GM19455 (cell line): ENCODE results near the gene AHCY.
"Not testable (repeated sequence)": the region's sequence is repeated elsewhere in the genome, so short reads cannot be mapped to it uniquely, and the experiment has no call there.

Source experiments
- ATAC-seq: cut with Tn5 transposase; IDR thresholded peaks from one replicate; pipeline ENCODE4 v1.9.1; 2021; ENCODE audit not compliant: unreplicated experiment

Gene AHCY

DNA sequence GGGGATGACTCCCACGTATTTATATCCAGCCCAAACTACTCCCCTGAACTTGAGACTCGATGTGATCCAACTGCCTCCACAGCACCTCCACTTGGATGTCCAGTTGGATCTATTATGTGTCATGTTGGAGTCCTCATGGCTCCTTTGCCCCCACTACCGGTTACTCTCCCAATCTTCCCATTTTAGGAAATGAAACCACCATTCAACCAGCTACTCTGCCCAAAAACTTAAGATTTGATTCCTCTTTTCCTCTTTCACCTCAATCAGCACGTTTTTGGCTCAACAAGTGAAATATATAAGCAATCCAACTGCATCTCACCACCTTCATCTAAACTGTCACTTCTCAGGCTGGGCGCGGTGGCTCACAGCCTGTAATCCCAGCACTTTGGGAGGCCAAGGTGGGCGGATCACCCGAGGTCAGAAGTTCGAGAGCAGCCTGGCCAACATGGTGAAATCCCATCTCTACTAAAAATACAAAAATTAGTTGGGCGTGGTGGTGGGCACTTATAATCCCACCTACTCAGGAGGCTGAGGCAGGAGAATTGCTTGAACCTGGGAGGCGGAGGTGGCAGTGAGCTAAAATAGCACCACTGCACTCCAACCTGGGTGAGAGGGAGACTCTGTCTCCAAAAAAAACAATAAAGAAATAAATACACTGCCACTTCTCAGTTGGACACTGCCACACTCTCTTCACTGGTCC, 3.4 kb downstream of the AHCY start:
- ATAC-seq, result no peak

DNA sequence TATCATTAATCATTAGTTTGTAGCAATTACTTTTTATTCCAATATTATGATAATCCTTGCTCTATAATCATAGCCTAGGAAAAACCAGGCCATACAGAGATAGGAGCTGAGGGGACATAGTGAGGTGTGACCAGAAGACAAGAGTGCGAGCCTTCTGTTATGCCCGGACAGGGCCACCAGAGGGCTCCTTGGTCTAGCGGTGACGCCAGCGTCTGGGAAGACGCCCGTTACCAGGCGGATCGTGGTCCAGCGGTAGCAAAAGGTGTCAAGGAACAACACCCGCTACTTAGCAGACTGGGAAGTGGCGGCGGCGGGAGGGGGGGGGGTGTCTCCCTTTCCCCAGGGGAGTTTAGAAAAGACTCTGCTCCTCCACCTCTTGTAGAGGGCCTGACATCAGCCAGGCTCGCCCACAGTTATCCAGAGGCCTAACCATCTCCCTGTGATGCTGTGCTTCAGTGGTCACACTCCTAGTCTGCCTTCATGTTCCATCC, 4.8 kb downstream of the AHCY start:
- ATAC-seq, result not testable (repeated sequence)

DNA sequence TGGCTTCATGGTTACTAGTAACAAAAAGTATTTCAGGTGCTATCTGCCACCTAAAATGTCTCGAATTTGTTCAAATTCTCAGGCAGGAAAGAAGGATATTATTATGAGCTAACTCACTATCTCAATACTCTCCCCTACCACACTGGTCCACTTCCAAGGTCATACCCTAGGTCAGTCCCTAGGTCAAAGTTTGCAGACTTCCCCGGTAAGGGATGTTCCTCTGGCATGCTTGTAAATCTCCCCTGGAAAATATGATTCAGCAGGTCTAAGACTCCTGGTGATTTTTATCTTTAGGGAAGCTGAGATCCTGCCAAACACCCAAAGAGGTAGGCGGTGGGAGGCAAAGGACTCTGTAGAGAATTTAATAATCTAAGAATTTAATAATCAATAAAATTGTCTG, 6.7 kb downstream of the AHCY start:
- ATAC-seq, result no peak

DNA sequence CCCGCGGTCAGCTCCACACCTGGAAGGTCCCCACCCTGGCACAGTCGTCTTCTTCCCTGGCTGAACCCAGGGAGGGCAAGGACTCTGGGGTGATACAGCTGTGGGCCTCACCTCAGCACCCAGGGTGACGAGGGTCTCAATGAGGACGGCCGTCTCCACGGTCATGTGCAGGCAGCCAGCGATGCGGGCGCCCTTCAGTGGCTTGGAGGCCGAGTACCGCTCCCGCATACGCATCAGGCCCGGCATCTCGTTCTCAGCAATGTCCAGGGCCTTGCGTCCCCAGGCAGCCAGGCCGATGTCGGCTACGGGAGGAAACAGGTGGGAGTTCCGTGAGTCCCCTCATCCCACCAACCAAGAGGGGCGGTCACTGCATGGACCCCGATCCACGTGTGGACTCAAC, 7.9 kb downstream of the AHCY start:
- no peak for ATAC-seq

DNA sequence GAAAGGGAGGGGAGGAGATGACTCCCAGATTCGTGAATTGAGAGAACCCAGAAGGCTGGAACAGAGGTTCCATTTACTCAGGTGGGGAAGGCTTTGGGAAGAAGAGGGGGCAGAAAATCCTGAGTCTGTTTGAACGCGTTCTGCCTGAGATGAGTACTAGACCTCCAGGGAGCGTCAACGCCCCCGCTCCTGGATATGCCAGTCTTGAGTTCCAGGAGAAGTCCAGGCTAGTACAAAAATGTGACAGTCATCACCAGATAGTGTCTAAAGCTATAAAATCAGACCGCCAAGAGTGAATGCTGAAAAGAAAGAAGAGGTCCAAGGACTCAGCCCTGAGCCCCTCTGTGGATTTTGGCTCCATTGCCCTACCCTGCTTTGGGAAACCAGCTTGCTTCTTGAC, 8.6 kb downstream of the AHCY start:
- no peak for ATAC-seq

DNA sequence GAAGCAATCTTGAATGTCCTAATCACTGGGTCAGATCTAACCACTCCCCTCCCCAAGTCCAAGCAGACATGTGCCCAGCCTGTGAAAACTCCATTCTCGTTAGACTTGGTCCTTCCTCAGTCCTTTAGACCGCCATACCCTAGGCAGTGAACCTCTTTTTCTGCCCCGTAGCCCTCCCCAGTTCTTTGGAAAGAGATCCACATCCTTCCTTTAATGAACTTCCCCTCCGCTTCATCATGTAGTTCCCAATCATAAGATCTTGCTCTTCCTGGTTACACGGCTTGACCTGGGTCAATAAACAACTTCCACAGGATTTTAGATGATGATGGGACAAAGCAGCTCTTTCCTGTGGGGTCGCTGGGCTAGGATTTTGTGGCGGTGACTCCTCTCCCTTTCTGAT, 9.6 kb downstream of the AHCY start:
- no peak for ATAC-seq

DNA sequence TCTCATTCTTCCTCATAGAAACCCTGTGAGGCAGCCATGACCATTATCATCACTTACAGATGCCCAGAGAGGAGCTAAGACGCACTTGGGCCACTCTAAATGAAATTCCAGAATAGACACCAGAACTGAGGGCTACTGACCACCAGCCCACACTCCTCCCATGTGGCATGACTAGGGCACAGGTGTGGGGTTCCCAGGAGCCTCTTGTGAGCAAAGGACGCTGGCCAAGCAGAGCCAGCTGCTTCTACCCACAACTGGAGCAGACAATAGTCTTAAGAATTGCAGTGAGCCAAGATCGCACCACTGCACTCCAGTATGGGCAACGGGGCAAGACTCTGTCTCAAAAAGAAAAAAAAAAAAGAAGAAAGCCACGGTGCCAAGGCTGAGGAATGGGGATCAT, 10.0 kb downstream of the AHCY start:
- ATAC-seq, result no peak

DNA sequence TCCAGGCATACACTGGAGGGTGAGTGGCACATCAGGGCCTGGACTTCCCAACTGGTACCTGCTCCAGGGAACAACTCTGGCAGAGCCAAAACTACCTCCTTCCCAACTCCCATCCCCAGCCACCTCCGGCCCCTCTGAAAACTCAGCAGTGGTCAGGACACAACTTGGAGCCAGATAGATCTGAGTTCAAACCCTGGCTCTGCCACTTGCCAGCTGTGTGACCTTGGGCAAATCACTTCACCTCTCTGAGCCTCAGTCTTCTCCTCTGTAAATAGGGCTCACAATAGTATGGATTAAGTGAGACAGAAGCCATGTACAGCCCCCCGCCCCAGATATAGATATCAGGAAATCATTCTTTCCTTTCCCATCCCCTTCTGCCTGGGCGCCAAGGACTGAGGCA, 10.7 kb downstream of the AHCY start:
- no peak for ATAC-seq

DNA sequence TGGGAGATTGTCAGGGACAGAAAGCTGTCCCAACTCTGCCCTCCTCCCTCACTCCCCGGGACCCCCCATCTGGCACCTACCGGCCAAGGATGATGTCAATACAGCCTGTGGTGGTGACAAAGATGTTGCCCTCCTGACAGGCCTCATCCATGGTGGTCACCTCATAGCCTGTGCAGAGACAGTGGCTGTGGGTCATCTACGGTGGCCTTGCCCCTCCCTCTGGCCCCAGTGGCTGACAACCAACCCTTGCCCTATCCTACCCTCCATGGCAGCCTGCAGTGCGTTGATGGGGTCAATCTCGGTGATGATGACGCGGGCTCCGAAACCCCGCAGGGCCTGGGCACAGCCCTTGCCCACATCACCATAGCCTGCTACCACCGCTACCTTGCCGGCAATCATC, 12.7 kb downstream of the AHCY start:
- ATAC-seq, result no peak

DNA sequence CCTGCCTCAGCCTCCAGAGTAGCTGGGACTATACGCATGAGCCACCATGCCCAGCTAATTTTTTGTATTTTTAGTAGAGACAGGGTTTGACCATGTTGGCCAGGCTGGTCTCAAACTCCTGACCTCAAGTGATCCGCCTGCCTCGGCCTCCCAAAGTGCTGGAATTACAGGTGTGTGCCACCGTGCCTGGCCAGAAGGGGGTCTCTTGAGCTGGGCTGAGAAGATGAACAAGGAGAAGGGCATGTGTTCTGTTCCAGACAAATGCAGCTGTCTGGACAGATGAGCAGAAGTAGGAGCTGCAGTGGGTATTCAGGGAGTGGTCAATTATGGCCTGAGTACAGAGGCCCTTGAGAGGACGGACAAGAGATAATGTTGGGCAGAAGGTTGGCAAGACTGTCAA, 15.7 kb downstream of the AHCY start:
- not testable (repeated sequence) for ATAC-seq

DNA sequence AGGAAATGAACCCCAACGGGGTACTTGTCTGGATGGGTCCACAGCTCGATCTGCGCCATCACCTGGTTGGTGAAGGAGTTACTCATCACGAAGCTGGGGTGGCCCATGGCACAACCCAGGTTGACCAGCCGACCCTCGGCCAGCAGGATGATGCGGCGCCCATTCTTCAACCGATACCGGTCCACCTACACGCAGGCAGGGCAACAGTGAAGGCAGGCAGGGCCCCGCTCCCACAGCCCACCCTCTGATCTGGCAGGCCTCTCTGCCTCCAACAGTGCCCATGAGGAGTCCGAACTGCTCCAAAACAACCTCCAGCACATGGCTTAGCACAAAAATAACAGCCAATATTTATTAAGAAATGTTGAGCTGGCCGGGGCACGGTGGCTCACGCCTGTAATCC, 17.7 kb downstream of the AHCY start:
- ATAC-seq, result no peak

DNA sequence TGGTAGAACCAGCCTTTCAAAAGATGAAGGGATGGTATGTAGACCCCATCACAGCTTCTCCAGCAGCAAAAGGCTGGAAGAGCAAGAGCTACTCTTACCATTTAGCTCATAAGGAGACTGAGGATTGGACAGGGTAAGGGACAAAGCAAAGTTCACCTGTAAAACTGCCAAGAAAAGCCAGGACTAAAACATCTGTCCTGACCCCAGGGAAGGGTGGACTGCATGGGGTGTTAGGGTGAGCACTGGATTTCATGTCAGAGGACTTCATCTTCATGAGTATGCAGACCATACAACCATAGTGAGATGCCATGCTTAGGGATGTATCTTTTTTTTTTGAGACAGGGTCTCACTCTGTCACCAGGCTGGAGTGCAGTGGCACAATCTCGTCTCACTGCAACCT, 19.3 kb downstream of the AHCY start:
- ATAC-seq, result no peak

DNA sequence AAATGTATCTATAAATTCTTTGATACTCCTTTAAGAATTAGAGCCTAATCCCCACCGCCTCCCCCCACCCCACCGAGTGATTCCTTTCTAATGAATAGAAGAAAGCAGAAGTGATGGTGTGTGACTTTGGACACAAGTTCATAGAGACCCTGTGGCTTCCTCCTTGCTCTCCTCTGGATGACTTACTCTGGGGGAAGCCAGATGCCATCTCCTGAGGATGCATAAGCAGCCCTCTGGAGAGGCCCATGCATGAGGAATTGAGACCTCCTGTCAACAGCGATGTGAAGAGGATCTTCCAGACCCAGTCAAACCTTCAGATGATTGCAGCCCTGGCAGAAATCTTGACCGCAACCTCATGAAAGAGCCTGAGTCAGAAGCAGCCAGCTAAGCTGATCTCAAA, 21.1 kb downstream of the AHCY start:
- no peak for ATAC-seq

DNA sequence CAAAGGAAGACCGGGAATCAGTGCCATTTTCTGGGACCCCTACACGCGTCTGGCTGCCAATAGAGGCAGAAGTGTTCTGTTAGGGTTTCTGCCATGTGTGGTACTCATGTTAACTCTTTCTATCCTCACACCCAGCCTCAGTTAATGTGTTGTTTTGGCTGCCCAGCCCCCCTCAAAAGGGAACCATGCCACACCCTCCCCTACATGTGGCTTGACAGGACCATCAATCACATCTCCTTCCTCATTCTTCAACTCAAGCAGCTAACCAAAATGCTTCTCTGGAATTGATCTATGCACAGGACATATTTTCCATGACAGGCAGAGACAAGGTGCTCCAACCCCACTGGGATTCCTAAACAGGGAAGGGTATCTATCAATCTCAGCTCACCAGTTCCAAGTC, 22.0 kb downstream of the AHCY start:
- no peak for ATAC-seq

DNA sequence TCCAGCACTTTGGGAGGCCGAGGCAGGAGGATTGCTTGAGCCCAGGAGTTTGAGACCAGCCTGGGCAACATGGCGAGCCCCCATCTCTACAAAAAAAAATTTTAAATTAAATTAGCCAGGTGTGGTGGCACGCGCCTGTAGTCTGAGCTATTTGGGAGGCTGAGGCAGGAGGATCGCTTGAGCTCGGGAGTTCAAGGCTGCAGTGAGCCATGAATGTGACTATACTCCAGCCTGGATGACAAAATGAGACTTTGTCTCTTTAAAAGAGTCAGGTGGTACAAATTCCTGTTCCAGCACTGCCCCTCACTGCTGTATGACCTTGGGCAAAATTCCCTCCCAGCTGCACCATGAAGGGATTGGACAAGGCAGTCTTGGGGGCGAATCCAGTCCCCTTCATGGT, 28.5 kb downstream of the AHCY start:
- ATAC-seq, result no peak

DNA sequence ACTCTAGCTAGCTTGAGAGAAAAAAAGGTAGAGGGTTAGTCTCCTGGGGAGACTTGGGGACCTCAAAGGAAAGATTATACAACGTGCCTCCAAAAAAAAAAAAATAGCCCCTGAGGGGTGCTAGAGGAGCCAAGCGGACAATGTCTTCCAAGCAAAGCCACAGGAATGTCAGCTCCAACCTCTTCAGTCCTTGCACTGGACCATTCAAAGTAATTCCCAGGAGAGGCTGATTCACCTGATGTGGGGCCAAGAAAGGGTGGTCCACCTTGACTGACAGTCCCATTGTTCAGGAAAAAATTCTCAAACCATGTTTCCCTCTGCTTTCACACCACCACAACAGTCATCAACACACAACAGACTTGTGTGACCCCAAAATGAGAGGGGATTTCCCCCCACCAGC, 31.2 kb downstream of the AHCY start:
- no peak for ATAC-seq

DNA sequence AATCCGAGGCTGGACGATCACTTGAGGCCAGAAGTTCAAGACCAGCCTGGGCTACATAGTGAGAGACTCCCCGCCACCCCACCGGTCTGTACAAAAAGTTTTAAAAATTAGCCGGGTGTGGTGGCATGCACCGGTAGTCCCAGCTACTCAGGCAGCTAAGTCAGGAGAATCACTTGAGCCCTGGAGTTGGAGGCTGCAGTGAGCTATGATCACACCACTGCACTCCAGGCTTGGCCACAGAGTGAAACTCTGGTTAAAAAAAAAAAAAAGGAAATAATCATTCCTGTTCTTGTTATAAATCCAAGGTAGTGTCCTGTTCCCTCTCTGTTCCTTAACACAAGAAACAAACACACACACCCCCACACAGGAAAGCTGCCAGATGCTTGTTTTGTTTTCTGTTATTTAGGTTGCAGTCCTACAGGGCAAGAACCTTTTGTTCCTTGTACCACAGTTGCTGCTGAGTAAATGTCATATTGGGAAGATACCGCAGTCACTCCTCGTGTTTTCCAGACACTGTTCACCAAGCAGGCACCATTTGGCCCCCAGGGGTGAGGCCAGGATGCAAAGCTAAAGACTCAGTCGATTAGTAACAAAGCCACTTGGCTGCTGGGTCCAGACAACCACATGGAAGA, 33.0 kb downstream of the AHCY start:
- ATAC-seq, result no peak

DNA sequence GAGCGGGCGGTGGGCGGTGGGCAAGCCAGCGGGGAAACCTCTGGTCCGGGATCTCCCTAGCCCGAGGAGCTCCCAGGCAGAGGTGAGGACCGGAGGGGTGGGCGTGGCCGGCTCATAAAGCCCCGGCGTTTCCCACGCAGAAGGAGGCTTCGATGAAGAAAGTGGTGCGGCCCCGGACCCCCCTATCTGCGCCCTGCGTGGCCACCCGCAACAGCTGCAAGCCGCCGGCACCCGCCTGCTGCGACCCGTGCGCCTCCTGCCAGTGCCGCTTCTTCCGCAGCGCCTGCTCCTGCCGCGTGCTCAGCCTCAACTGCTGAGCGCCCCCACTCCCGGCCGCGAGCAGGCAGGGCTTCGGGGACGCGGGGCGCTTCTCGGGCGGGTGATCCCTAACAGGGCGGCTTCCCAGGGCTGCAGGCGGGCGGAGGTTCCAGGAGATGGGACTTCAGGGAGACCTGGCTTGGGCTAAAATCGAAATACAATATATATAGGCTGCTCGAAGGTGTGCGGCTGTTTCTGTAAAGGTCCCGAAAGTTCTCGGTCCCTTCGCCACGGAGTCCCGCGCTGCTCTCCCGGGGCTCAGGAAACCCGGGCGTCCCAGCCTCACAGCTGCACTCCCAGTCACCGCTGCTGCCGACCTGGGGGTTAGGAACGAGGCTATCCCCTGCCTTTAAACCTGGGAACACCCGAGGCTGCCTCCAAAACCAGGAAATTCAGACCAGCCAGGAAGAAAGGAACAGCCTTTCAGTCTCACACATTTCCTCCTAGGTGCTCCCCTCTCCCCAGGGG, 34.1 kb downstream of the AHCY start:
- no peak for ATAC-seq

DNA sequence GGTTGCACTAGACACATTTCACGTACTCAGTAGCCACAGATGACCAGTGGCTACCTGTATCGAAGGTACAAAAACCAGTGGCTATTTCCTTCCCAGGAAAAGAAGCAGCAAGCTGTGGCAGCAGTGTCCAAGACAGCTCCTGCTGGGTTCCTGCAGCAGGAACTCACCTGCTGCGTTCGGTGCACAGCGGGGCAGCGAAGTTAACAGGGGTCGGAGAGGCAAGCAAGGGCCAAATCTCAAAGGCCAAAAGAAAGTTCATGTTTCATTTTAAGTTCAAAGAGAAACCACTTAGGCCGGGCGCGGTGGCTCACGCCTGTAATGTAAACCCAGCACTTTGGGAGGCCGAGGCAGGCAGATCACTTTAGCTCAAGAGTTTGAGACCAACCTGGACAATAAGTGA, 35.0 kb downstream of the AHCY start:
- ATAC-seq, result no peak

DNA sequence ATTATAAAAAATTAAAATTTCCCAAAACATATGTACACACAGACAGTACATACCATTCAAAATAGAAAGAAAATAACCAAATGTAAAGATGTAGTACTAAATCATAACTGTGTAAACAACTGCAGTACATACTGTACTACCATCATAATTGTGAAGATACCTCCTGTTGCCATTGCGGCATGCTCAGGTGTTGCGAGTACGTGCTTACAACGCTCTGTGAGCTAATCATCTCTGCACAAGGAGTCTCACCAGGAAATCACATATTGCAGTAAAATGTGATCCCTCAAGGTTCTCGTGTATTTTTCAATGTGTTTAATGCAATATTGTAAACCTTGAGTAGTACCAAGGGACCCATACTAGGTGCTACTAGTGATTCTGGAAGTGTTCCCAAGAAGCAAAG, 39.0 kb downstream of the AHCY start:
- no peak for ATAC-seq

DNA sequence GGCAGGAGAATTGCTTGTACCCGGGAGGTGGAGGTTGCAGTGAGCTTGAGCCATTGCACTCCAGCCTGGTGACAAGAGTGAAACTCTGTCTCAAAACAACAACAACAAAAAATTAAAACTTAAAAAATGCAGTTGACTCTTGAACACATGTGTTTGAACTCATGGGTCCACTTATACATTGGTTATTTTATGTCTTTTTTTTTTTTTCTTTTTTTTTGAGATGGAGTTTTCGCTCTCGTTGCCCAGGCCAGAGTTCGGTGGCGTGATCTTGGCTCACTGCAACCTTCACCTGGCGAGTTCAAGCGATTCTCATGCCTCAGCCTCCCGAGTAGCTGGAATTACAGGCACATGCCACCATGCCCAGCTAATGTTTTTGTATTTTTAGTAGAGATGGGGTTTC, 39.7 kb downstream of the AHCY start:
- ATAC-seq, result not testable (repeated sequence)
